Measurements from ENCODE around the gene OOEP. TPM values are rescaled to one million over a fixed set of nuclear protein-coding genes. Genes with fewer than 3 reads are reported as not detected.

The OOEP gene
- total and polyA plus RNA-seq, 7 donors = 0.15 TPM; not detected in 6

DNA sequence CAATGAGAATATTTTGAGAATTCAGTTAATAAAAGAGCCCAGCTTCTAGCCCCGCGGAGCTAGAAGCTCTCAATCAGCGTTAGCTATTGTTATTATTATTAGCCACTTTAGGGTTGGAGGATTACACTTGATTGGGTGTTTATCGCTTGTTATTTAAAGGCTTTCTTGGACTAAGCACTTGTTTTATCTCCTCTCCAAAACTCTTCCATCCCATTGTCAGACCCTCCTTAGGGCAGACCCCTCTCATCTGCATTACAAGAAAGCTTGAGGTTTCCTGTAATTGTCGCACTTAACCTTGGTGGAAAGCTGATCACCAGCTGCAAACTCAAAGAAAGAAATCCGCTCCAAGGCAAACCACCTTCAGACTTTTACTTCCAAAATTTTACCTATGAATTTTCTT, 20.4 kb downstream of the OOEP start:
- no peak overlapping the region for H3K4me3 ChIP-seq
- peaks cover 3 to 7% (median 6%) of the 10 kb centered on the region in 3 donors for H3K27me3 ChIP-seq (ENCODE audit: insufficient read depth in 3 of 3, low read length in 2 of 3)
- no peak for DNase-seq
- TF ChIP-seq, protein P1, sequence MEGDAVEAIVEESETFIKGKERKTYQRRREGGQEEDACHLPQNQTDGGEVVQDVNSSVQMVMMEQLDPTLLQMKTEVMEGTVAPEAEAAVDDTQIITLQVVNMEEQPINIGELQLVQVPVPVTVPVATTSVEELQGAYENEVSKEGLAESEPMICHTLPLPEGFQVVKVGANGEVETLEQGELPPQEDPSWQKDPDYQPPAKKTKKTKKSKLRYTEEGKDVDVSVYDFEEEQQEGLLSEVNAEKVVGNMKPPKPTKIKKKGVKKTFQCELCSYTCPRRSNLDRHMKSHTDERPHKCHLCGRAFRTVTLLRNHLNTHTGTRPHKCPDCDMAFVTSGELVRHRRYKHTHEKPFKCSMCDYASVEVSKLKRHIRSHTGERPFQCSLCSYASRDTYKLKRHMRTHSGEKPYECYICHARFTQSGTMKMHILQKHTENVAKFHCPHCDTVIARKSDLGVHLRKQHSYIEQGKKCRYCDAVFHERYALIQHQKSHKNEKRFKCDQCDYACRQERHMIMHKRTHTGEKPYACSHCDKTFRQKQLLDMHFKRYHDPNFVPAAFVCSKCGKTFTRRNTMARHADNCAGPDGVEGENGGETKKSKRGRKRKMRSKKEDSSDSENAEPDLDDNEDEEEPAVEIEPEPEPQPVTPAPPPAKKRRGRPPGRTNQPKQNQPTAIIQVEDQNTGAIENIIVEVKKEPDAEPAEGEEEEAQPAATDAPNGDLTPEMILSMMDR (IDR thresholded peaks at IDR 0.05) = no peak
- no peak overlapping the region for H3K27ac ChIP-seq
- intact Hi-C loops (cut with DNase I) = no loop called here
- H3K36me3 ChIP-seq (ENCODE audit: insufficient read depth in 1 of 2, low read depth in 1 of 2) = no peaks in the 10 kb centered on the region
- H3K4me1 ChIP-seq = no peaks in the 10 kb centered on the region
- H3K9me3 ChIP-seq = no peaks in the 10 kb centered on the region
- WGBS, 3 donors = 11 to 18% (median 12%) methylated on average over 6 of the region's 6 CpGs
- no peak for ATAC-seq

DNA sequence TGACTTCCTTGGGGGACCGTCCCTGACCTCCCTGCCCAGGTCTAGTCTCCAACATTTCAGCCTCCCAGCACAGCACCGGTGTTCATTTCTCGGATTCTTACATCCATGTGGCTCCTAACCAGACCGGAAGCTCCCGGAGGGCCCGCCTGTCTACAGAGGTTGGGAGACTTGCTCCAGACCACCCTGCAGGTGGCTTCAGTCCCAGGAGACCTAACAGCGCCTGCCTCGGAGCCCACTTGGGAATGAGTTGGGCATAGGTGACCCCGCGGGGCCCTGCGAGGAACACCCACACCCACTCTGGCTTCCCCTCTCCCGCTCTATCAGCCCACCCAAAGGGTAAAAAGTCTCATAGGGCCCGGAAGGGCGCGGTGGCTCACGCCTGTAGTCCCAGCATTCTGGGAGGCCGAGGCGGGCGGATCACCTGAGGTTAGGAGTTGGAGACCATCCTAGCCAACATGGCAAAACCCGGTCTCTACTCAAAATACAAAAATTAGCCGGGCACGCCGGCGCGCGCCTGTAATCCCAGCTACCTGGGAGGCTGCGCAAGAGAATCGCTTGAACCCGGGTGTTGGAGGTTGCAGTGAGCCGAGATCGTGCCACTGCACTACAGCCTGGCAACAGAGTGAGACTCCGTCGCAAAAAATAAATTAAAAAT, 21.0 kb downstream of the OOEP start:
- Histone ChIP-seq H3K9me3 (no peaks in the 10 kb centered on the region), H3K27me3 (ENCODE audit: insufficient read depth in 3 of 3, low read length in 2 of 3) (peaks cover 3 to 7% (median 6%) of the 10 kb centered on the region in 3 donors), H3K4me3 (no peak overlapping the region), H3K4me1 (no peaks in the 10 kb centered on the region), H3K27ac (no peak overlapping the region), H3K36me3 (ENCODE audit: insufficient read depth in 1 of 2, low read depth in 1 of 2) (no peaks in the 10 kb centered on the region)
- TF ChIP-seq, protein P1 (IDR thresholded peaks at IDR 0.05) = no peak
- 36 to 44% (median 39%) methylated on average over 33 of the region's 33 CpGs for WGBS, 3 donors
- intact Hi-C loops (cut with DNase I) = no loop called here
- ATAC-seq = no peak
- no peak for DNase-seq

- Histone ChIP-seq H3K36me3 (ENCODE audit: insufficient read depth in 1 of 2, low read depth in 1 of 2) (no peaks in the 10 kb centered on the region), H3K27ac (no peak overlapping the region), H3K4me3 (no peak overlapping the region), H3K27me3 (ENCODE audit: insufficient read depth in 3 of 3, low read length in 2 of 3) (peaks cover under 1 to 5% (median 3%) of the 10 kb centered on the region in 3 donors), H3K9me3 (no peaks in the 10 kb centered on the region), H3K4me1 (no peaks in the 10 kb centered on the region)
- intact Hi-C loops (cut with DNase I) = no loop called here
- DNase-seq (no peak), ATAC-seq (no peak)
- TF ChIP-seq, protein P1 (IDR thresholded peaks at IDR 0.05) = no peak
These were observed 26.5 kb downstream of the OOEP start for GRCh38 chr6:73343164-73343563.

DNA sequence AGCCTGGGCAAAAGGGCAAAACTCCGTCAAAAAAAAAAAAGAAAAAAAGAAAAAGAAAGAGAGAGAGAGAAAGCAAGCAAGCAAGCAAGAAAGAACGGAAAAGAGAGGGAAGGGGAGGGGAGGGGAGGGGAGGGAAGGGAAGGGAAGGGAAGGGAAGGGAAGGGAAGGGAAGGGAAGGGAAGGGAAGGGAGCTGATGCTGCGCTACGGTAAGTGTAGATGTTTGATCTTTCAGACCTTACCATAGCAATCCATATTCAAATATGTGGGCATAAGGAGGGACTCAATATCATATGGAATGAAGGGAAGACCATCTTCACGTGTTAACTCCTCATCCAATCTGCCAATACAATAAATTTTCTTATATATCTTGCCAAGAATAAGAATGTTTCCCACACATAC, 27.5 kb downstream of the OOEP start:
- intact Hi-C loops (cut with DNase I) = no loop called here
- WGBS, 3 donors = 64 to 71% (median 66%) methylated on average over 3 to 5 of the region's 5 CpGs

More for the DNA sequence above, 27.5 kb downstream of the OOEP start:
- Histone ChIP-seq H3K36me3 (ENCODE audit: insufficient read depth in 1 of 2, low read depth in 1 of 2) (no peaks in the 10 kb centered on the region), H3K9me3 (no peaks in the 10 kb centered on the region), H3K27me3 (ENCODE audit: insufficient read depth in 3 of 3, low read length in 2 of 3) (peaks cover 0 to 3% (median under 1%) of the 10 kb centered on the region in 3 donors), H3K27ac (no peak overlapping the region), H3K4me3 (no peak overlapping the region), H3K4me1 (no peaks in the 10 kb centered on the region)
- TF ChIP-seq, protein P1 (IDR thresholded peaks at IDR 0.05) = no peak
- ATAC-seq (no peak), DNase-seq (no peak)

Measured in psoas muscle (tissue), 8 donors.